ENCODE measurements around the gene AKT1. TPM values are rescaled to one million over a fixed set of nuclear protein-coding genes. Genes with fewer than 3 reads are reported as not detected.
A peak's percentile ranks its signal among the peaks of the same experiment; 100 is the strongest.

The AKT1 gene
- polyA plus RNA-seq, 1 experiment = 226 TPM

- POLR2A ChIA-PET = no interaction called here
Observed at GRCh38 chr14:104770851-104771272, 24.7 kb downstream of the AKT1 start.

GRCh38 chr14:104770072-104770579, 25.4 kb downstream of the AKT1 start:
- DNase-seq (ENCODE audit: low read depth) = no peak
- H3K27me3 ChIP-seq (ENCODE audit: control insufficient read depth, insufficient read depth, low read length) = no peaks in the 10 kb centered on the region
- ChIA-PET CTCF (interaction anchor here (0.8 to 6.3 kb wide), 11 partner anchors 10 to 552 kb away, joined by 3 to 76 read pairs (median 5); partner anchors contain the start of gene ZBTB42), POLR2A (no interaction called here)
- peaks cover 32% of the 10 kb centered on the region for H3K36me3 ChIP-seq (ENCODE audit: control insufficient read depth, insufficient read depth, low read length)
- no peak overlapping the region for H3K4me3 ChIP-seq (ENCODE audit: low read depth, low read length)
- TF ChIP-seq CTCF (IDR thresholded peaks at IDR 0.05; ENCODE audit: insufficient read depth, low read depth, low read length) = no peak

More at GRCh38 chr14:104770851-104771272, 24.7 kb downstream of the AKT1 start:
- CTCF ChIA-PET = interaction anchor here (0.8 to 6.3 kb wide), 11 partner anchors 10 to 551 kb away, joined by 3 to 76 read pairs (median 5); partner anchors contain the start of gene ZBTB42
- Histone ChIP-seq H3K36me3 (ENCODE audit: control insufficient read depth, insufficient read depth, low read length) (peaks cover 38% of the 10 kb centered on the region), H3K27me3 (ENCODE audit: control insufficient read depth, insufficient read depth, low read length) (no peaks in the 10 kb centered on the region), H3K4me3 (ENCODE audit: low read depth, low read length) (no peak overlapping the region)
- no peak for DNase-seq (ENCODE audit: low read depth)
- peak; percentile 66 for TF ChIP-seq CTCF (IDR thresholded peaks at IDR 0.05; ENCODE audit: insufficient read depth, low read depth, low read length)

- Histone ChIP-seq H3K4me3 (ENCODE audit: low read depth, low read length) (no peak overlapping the region), H3K36me3 (ENCODE audit: control insufficient read depth, insufficient read depth, low read length) (peaks cover 30% of the 10 kb centered on the region), H3K27me3 (ENCODE audit: control insufficient read depth, insufficient read depth, low read length) (no peaks in the 10 kb centered on the region)
- ChIA-PET POLR2A (no interaction called here), CTCF (interaction anchor here (0.7 to 6.3 kb wide), 21 partner anchors 11 to 276 kb away, joined by 3 to 76 read pairs (median 7); partner anchors contain the start of gene SIVA1)
- TF ChIP-seq CTCF (IDR thresholded peaks at IDR 0.05; ENCODE audit: insufficient read depth, low read depth, low read length) = no peak
- DNase-seq (ENCODE audit: low read depth) = no peak
Observed at GRCh38 chr14:104769324-104770071, 26.1 kb downstream of the AKT1 start.

- Histone ChIP-seq H3K36me3 (ENCODE audit: control insufficient read depth, insufficient read depth, low read length) (peaks cover 25% of the 10 kb centered on the region), H3K4me3 (ENCODE audit: low read depth, low read length) (no peak overlapping the region), H3K27me3 (ENCODE audit: control insufficient read depth, insufficient read depth, low read length) (no peaks in the 10 kb centered on the region)
- CTCF ChIA-PET = interaction anchor here (0.6 to 6.3 kb wide), 34 partner anchors 8 to 277 kb away, joined by 3 to 76 read pairs (median 4); partner anchors contain the start of gene SIVA1
- POLR2A ChIA-PET = no interaction called here
- peak; percentile 92 for TF ChIP-seq CTCF (IDR thresholded peaks at IDR 0.05; ENCODE audit: insufficient read depth, low read depth, low read length)
- DNase-seq (ENCODE audit: low read depth) = peak; percentile 6
Observed at GRCh38 chr14:104768437-104769323, 26.9 kb downstream of the AKT1 start.

- ChIA-PET CTCF (interaction anchor here (1.3 to 6.3 kb wide), 7 partner anchors 9 to 201 kb away, joined by 3 to 76 read pairs (median 12); partner anchors contain the start of gene SIVA1), POLR2A (no interaction called here)
- Histone ChIP-seq H3K4me3 (ENCODE audit: low read depth, low read length) (no peak overlapping the region), H3K36me3 (ENCODE audit: control insufficient read depth, insufficient read depth, low read length) (peaks cover 20% of the 10 kb centered on the region), H3K27me3 (ENCODE audit: control insufficient read depth, insufficient read depth, low read length) (no peaks in the 10 kb centered on the region)
- TF ChIP-seq CTCF (IDR thresholded peaks at IDR 0.05; ENCODE audit: insufficient read depth, low read depth, low read length) = no peak
- DNase-seq (ENCODE audit: low read depth) = no peak
Observed at GRCh38 chr14:104767634-104767918, 28.0 kb downstream of the AKT1 start.
